BE2C (cell line): ENCODE results near the gene THOC1.

Experiments used
- DNase-seq: peaks from one replicate; pipeline ENCODE4 v3.0.0-alpha.2; 2020
- H3K27me3 ChIP-seq: fragments of 250-450 bp; sonication (Bioruptor Pico); 2 replicates; pipeline ENCODE4 v1.5.1; 2020; ENCODE audit warnings: mild to moderate bottlenecking
- H3K36me3 ChIP-seq: fragments of 250-450 bp; sonication (Bioruptor Pico); 2 replicates; pipeline ENCODE4 v1.5.1; 2020; ENCODE audit warnings: mild to moderate bottlenecking
- H3K4me1 ChIP-seq: fragments of 250-450 bp; sonication (Bioruptor Pico); 2 replicates; pipeline ENCODE4 v1.5.1; 2020
- H3K4me3 ChIP-seq: 2 replicates; pipeline ENCODE4 v1.5.1; 2011; ENCODE audit warnings: low read depth, low read length
- H3K9me3 ChIP-seq: fragments of 250-450 bp; sonication (Bioruptor Pico); 2 replicates; pipeline ENCODE4 v1.5.1; 2020
- CTCF ChIP-seq: IDR thresholded peaks from 2 replicates; pipeline ENCODE4 v1.5.1; 2012; ENCODE audit warnings: mild to moderate bottlenecking, low read depth, low read length

The THOC1 gene

GRCh38 chr18:217532-218336, 50.1 kb downstream of the THOC1 start:
- no peak for TF ChIP-seq CTCF
- H3K36me3 ChIP-seq: peaks cover 24% of the 10 kb centered on the region
- no peaks in the 10 kb centered on the region for H3K9me3 ChIP-seq
- no peaks in the 10 kb centered on the region for H3K27me3 ChIP-seq
- DNase-seq: no peak
- no peaks in the 10 kb centered on the region for H3K4me1 ChIP-seq
- no peak overlapping the region for H3K4me3 ChIP-seq

- no peaks in the 10 kb centered on the region for H3K4me1 ChIP-seq
- H3K36me3 ChIP-seq: peaks cover 33% of the 10 kb centered on the region
- DNase-seq: no peak
- no peak overlapping the region for H3K4me3 ChIP-seq
- TF ChIP-seq CTCF: no peak
- H3K27me3 ChIP-seq: no peaks in the 10 kb centered on the region
- no peaks in the 10 kb centered on the region for H3K9me3 ChIP-seq
Measured at GRCh38 chr18:215448-216010, 52.3 kb downstream of the THOC1 start.

- no peak for TF ChIP-seq CTCF
- Histone ChIP-seq H3K4me1 (no peaks in the 10 kb centered on the region), H3K36me3 (peaks cover 33% of the 10 kb centered on the region), H3K4me3 (no peak overlapping the region), H3K9me3 (no peaks in the 10 kb centered on the region), H3K27me3 (no peaks in the 10 kb centered on the region)
- DNase-seq: no peak
Measured at GRCh38 chr18:213966-214365, 53.9 kb downstream of the THOC1 start.

- DNase-seq: no peak
- Histone ChIP-seq H3K9me3 (no peaks in the 10 kb centered on the region), H3K4me1 (no peaks in the 10 kb centered on the region), H3K4me3 (no peak overlapping the region), H3K27me3 (no peaks in the 10 kb centered on the region), H3K36me3 (peaks cover 33% of the 10 kb centered on the region)
- no peak for TF ChIP-seq CTCF
Measured at GRCh38 chr18:213505-213904, 54.3 kb downstream of the THOC1 start.

- H3K36me3 ChIP-seq: peaks cover 29% of the 10 kb centered on the region
Measured at GRCh38 chr18:212780-213179, 55.1 kb downstream of the THOC1 start.

More at GRCh38 chr18:212780-213179, 55.1 kb downstream of the THOC1 start:
- TF ChIP-seq CTCF: no peak
- H3K4me1 ChIP-seq: no peaks in the 10 kb centered on the region
- no peak for DNase-seq
- H3K9me3 ChIP-seq: no peaks in the 10 kb centered on the region
- no peaks in the 10 kb centered on the region for H3K27me3 ChIP-seq
- no peak overlapping the region for H3K4me3 ChIP-seq
